GM18951 (cell line): Measurements from ENCODE around the gene SLC37A3.

ENCODE experiments used
- POLR2A ChIP-seq: IDR thresholded peaks from 4 replicates; pipeline ENCODE4 v1.6.1; 2011; ENCODE audit warnings: mild to moderate bottlenecking; ENCODE audit not compliant: insufficient read length, insufficient read depth; ENCODE audit errors: extremely low read depth
- in situ Hi-C: fragments of 300-500 bp; cut with MboI; formaldehyde crosslinking; loops from one replicate; pipeline ENCODE4 v1.12.0; 2022; ENCODE audit warnings: low sequenced_read_pairs, mixed read lengths, inconsistent platforms; ENCODE audit not compliant: unreplicated experiment

Gene SLC37A3

GRCh38 chr7:140389445-140389844 is 8.9 kb downstream of the SLC37A3 start:
- no peak for TF ChIP-seq POLR2A
- in situ Hi-C loops: no loop called here

- in situ Hi-C loops: no loop called here
- TF ChIP-seq POLR2A: no peak
Measured at GRCh38 chr7:140384894-140385545, 13.3 kb downstream of the SLC37A3 start.

- in situ Hi-C loops: no loop called here
- no peak for TF ChIP-seq POLR2A
Measured at GRCh38 chr7:140383954-140384713, 14.2 kb downstream of the SLC37A3 start.

- TF ChIP-seq POLR2A: no peak
- in situ Hi-C loops: no loop called here
Measured at GRCh38 chr7:140375892-140376730, 22.2 kb downstream of the SLC37A3 start.

GRCh38 chr7:140375323-140375722 is 23.0 kb downstream of the SLC37A3 start:
- TF ChIP-seq POLR2A: no peak
- in situ Hi-C loops: no loop called here

- in situ Hi-C loops: no loop called here
Measured at GRCh38 chr7:140369294-140369693, 29.0 kb downstream of the SLC37A3 start.

GRCh38 chr7:140367528-140367927 is 30.8 kb downstream of the SLC37A3 start:
- TF ChIP-seq POLR2A: no peak
- in situ Hi-C loops: no loop called here

More at GRCh38 chr7:140369294-140369693, 29.0 kb downstream of the SLC37A3 start:
- no peak for TF ChIP-seq POLR2A

- no peak for TF ChIP-seq POLR2A
- in situ Hi-C loops: no loop called here
Measured at GRCh38 chr7:140364819-140365218, 33.5 kb downstream of the SLC37A3 start.

GRCh38 chr7:140360697-140361229 is 37.6 kb downstream of the SLC37A3 start:
- in situ Hi-C loops: no loop called here
- TF ChIP-seq POLR2A: no peak

- in situ Hi-C loops: no loop called here
- TF ChIP-seq POLR2A: no peak
Measured at GRCh38 chr7:140358412-140359051, 39.8 kb downstream of the SLC37A3 start.

- TF ChIP-seq POLR2A: no peak
- in situ Hi-C loops: no loop called here
Measured at GRCh38 chr7:140358024-140358411, 40.3 kb downstream of the SLC37A3 start.

- no peak for TF ChIP-seq POLR2A
- in situ Hi-C loops: no loop called here
Measured at GRCh38 chr7:140350056-140350455, 48.3 kb downstream of the SLC37A3 start.
